Prostate gland (tissue), 2 donors: ENCODE results near the gene GIMAP7.

Source experiments
- CTCF ChIP-seq, 4 experiments: fragments of 200-600 bp in 2 of 4; fragments of 450-650 bp in 2 of 4; sonication (generic) in 2 of 4; IDR thresholded peaks; 1 replicate in 3 of 4; 2 replicates in 1 of 4; pipeline ENCODE4 v1.5.1; 2016 to 2019; ENCODE audit warnings: antibody characterized with exemption in 4 of 4, mild to moderate bottlenecking in 2 of 4, moderate library complexity in 2 of 4
- POLR2AphosphoS5 ChIP-seq: sonication (generic); formaldehyde crosslinking; IDR thresholded peaks from one replicate; pipeline ENCODE4 v1.6.1; 2017; ENCODE audit warnings: antibody characterized with exemption

GRCh38 chr7:150489782-150490181 lies 24.9 kb upstream of the GIMAP7 start:
- TF ChIP-seq POLR2AphosphoS5 (no peak), CTCF (IDR thresholded peaks at IDR 0.05) (no peak)
